DOHH2 (cell line): ENCODE results near the gene FSTL4.

Experiments
- EZH2phosphoT487 ChIP-seq: fragments of 200-600 bp; sonication (generic); IDR thresholded peaks from 2 replicates; pipeline ENCODE4 v1.6.1; 2017; ENCODE audit warnings: borderline replicate concordance, mild to moderate bottlenecking, antibody characterized with exemption, low read length, moderate library complexity, mixed read lengths
- TF ChIP-seq, protein P1 (sequence below): fragments of 200-600 bp; sonication (generic); IDR thresholded peaks from one replicate; pipeline ENCODE4 v1.5.1; 2014; ENCODE audit warnings: antibody characterized with exemption, mild to moderate bottlenecking, low read depth, low read length; ENCODE audit not compliant: poor library complexity, severe bottlenecking

DNA sequence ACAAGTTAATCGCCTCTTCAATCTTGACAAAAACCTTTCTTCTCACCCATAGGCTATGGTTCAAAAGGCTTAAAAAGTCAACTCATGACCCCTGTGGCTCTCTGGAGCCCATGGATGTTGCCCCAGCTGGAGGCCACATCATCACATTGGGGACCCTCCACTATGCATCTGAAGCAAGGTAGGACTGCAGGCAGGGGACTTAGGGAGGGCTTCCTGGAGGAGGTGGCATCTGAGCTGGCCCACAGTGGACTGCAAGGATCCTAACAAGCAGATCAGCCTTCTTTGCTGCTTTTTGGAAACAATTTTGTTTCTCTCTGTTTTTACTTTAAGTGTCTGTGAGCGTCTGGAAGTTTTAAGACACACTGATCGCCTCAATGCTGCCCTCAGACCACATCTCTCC lies 325.9 kb downstream of the FSTL4 start:
- TF ChIP-seq, protein P1, sequence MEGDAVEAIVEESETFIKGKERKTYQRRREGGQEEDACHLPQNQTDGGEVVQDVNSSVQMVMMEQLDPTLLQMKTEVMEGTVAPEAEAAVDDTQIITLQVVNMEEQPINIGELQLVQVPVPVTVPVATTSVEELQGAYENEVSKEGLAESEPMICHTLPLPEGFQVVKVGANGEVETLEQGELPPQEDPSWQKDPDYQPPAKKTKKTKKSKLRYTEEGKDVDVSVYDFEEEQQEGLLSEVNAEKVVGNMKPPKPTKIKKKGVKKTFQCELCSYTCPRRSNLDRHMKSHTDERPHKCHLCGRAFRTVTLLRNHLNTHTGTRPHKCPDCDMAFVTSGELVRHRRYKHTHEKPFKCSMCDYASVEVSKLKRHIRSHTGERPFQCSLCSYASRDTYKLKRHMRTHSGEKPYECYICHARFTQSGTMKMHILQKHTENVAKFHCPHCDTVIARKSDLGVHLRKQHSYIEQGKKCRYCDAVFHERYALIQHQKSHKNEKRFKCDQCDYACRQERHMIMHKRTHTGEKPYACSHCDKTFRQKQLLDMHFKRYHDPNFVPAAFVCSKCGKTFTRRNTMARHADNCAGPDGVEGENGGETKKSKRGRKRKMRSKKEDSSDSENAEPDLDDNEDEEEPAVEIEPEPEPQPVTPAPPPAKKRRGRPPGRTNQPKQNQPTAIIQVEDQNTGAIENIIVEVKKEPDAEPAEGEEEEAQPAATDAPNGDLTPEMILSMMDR, result no peak
- TF ChIP-seq EZH2phosphoT487, result no peak
